GM19397 (cell line): ENCODE data around the gene PCLO.
"Not testable (repeated sequence)": the region's sequence is repeated elsewhere in the genome, so short reads cannot be mapped to it uniquely, and the experiment has no call there.

Experiments used
- ATAC-seq: cut with Tn5 transposase; IDR thresholded peaks from one replicate; pipeline ENCODE4 v1.9.1; 2021; ENCODE audit warnings: mild to moderate bottlenecking, moderate library complexity; ENCODE audit not compliant: unreplicated experiment

PCLO gene

DNA sequence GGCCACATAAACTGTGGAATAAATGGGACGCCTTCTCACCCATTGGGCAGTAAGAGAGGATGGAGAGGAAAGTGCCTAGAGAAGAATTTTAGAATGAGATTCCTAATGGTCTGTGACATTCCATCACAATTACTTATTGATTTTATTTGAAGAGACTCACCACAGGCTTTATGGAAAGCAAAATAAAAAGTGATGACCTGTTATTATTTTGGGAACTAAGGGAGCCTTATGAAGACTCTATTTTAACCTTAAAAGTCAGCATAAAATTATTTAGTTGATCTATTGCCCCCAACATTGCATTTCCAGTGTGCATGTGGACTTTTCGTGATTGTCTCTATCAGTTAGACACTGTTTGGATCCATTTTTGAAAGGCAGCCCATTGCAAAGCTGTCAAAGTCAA, 107.5 kb downstream of the PCLO start:
- ATAC-seq = no peak

DNA sequence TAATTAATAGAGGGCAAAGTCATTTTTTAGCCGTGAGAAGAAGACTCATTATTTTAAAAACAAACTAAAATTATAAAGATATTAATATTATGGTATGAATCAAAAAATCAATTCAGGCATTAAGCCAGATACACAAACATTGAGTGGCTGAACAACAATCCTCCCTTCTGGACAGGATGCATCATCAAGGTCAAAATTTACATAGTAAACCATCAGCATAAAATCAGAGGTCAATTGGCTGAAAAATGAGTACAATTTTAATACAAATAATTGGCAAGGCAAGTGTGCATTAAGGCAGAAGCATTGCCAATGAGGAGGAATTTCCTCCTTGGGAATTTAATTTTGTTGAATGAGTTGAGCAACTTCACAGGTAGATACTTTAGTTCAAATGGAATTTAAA, 108.2 kb downstream of the PCLO start:
- no peak for ATAC-seq

DNA sequence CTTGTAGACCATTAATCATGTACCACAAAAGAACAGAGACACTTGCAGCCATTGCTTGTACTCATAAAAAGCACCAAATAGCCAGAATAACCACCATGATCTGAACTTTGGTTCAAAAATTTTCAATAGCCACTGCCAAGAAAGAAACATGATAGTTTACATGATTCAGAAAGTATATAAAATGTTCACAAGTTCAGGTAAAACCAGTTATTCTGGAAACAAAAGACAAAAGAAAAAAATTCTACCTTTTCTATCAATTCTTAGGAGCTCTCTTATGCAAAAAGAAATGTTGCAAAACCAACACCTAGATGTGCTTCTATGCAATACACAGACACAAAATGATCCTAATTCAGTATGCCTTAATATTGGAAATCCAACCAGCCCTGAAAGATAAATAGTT, 108.7 kb downstream of the PCLO start:
- ATAC-seq = no peak

DNA sequence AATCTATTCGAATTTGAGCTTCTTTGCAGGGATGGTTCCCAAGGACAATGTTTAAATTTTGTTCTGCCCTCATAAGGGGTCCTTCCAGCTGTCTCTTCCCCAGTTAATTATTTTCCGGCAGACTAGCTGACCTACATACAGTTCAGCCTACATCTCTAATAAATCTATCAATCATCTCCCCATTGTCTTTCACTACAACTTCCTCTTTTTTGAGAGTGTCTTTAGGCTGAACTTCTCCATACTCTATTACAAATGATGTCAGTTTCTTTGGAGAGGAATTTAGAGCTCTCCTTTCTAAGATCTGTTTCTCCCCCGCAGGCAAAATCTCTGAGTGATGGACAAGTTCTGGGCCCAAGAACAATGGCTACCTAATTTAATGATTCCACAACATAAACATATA, 122.2 kb downstream of the PCLO start:
- no peak for ATAC-seq

DNA sequence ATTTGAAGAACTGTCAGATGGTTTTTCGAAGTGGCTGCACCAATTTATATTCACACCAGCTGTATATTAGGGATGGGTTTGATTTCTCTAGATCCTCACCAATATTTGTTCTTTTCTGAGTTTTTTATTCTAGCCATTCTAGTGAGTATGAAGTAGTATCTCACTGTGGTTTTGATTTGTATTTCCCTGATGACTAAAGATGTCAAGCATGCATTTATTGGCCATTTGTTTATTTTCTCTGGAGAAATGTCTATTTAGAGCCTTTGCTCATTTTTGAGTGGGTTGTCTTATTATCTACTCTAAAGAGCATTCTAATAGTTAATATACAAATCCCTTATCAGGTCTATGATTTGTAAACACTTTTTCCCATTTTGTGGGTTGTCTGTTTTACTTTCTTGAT, 123.9 kb downstream of the PCLO start:
- no peak for ATAC-seq

DNA sequence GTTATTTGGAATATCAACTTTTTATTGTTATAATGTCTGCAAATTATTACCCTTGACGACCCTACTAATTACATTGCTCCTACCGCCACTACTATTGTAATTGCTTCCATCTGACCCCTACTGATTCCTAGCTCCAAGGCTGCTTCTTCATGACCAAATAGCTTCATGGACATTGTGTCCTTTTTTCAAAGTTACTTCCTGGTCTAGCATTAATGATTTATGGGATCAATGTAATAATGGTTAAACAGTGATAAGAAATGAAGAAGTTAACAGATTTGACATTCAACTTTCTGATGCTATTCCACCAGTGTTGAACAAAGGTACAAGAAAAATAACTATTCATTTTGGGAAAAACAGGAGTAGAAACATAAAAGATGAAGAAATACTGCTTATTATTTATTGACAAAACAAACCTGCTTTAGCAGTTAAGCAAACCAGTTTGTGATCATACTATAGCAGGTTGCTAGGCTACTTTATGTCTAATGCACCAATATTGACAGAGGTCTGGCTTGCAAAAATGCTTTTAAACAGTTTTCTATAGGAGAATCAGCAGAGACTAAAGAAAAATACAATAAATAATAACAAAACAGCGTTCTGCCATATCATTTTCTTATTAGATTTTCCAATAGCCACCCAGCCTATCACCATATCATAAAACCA, 125.8 kb downstream of the PCLO start:
- no peak for ATAC-seq

DNA sequence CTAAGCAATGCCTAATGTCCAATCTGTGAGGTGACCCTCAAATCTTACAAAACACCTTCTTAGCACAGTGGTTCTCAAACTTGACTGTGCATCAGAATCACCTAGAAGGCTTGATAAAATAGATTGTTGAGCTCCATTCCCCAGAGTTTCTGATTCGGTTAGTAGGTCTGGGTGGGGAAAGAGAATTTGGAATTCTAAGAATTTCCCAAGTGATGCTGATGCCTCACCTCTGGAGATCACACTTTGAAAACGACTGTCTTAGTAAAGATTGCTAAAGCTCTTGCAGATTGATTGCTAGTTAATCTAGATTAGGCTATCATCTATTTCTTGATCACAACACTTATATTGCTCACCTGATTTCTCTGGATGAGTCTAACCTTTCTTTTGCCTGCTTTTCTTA, 126.6 kb downstream of the PCLO start:
- no peak for ATAC-seq

DNA sequence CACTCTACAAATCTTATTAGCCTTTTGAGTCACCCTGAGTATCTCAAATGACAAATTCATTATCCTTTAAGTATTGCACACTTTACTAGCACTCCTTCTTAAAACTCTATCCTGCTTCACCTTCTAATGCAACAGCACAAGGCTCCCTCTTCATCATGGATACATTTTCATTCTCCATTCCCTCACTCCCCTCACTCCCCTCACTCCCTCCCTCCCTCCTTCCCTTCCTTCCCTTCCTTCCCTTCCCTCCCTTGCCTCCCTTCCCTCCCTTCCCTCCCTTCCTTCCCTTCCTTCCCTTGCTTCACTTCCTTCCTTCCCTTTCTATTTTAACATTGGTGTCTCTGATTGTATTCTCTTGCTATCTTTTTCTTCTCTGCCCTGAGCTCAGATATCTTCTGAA, 130.5 kb downstream of the PCLO start:
- ATAC-seq = no peak

DNA sequence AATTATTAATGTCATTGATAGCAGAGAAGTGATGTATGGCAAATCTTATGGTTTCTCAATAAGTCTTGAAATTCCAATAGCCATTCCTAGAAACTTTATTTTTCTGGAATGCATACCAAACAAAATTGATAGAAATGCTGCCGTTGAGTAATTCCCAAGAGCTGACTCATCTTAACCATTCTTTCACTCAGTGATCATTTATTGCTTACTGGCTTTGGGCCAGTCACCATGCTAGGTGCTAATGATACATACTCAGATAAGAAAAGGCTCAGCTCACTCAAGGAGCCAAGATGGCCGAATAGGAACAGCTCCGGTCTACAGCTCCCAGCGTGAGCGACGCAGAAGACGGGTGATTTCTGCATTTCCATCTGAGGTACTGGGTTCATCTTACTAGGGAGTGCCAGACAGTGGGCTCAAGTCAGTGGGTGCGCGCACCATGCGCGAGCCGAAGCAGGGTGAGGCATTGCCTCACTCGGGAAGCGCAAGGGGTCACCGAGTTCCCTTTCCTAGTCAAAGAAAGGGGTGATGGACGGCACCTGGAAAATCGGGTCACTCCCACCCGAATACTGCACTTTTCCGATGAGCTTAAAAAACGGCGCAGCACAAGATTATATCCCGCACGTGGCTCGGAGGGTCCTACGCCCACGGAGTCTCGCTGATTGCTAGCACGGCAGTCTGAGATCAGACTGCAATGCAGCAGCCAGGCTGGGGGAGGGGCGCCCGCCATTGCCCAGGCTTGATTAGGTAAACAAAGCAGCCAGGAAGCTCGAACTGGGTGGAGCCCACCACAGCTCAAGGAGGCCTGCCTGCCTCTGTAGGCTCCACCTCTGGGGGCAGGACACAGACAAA, 138.6 kb downstream of the PCLO start:
- not testable (repeated sequence) for ATAC-seq

DNA sequence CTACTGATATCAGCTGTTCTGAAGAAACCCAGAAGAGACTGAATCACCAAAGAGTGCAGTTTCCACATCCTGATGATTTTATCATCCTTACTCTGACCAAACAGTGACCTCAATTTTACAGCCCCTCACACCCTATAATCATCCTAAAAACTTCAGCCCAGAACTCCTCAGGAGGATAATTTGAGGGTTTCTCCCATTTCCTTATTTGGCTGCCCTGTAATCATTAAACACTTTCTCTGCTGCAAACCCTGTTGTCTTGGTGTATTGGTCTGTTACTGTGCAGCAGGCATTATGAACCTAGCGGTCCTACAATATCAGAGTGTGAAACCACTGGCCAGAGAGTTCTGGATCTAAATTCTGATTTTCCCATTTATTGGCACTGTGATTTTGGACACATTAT, 141.7 kb downstream of the PCLO start:
- ATAC-seq = no peak

DNA sequence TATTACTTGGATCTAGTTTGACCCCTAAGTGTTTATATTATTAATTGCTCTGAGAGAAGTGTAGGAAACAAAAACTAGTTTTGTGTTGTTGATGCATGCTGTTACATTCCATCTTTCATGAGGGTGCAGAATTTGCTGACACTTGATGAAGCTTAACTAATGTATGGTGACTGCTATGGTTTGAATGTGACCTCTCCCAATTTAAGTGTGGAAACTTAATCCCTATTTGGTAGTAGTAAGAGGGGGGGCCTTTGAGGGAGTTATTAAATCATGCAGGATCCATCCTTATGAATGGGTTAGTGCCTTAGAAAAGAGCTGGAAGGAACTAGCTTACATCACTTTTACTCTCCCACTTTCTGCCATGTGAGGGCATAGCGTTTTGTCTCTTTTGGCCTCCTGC, 142.5 kb downstream of the PCLO start:
- ATAC-seq = no peak

DNA sequence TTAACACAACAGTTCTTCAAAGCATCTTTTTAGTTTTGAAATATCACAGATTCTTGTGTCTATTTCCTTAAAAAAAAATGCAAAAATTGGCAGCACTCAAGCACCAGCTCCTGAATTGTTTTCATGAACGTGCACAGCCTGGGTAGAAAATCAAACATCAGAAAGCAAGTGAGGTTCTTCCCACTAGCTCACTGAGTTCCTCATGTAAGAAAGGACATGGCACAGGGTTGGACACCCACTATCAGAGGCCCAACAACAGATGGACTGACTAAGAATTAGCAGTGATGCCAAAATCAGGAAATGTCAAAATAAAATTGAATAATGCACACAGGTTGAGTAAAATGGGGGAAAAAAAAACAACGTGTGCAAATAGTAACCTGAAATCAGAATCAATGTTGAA, 146.8 kb downstream of the PCLO start:
- no peak for ATAC-seq

DNA sequence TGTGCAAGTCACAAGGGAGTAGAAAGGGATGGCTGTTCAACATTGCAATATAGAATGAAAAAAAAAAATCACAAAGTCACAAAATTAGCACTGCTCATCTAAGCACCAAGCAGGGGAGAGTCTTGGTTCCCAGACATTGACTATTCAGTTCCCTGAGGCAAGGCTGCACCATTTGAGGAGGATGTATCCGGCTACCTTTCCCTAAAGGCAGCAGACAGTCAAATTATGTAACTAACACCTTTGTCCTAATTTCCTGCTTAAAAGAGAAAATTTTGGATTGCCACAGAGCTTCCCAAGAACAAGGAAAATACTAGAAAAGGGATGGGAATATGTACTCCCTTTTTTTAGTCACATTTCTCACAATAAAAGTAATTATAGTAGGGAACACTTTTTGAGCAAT, 148.1 kb downstream of the PCLO start:
- ATAC-seq = no peak

DNA sequence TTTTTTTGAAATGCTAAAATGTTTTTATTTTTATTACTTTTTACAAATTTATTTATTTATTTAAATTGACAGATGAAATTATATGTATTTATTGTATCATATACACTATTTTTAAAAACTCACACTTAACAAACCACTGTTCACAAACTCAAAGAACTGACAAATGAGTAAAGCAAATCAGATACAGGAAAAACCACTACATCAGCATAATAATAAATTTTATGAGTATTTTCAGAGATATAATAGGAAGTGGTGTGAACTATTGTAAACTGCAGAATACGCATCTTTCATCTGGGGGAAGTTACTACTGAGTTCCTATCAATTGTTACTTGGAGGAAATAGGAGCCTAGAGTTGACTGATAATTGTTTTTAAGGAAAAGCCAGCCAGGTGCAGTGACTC, 150.7 kb downstream of the PCLO start:
- no peak for ATAC-seq

DNA sequence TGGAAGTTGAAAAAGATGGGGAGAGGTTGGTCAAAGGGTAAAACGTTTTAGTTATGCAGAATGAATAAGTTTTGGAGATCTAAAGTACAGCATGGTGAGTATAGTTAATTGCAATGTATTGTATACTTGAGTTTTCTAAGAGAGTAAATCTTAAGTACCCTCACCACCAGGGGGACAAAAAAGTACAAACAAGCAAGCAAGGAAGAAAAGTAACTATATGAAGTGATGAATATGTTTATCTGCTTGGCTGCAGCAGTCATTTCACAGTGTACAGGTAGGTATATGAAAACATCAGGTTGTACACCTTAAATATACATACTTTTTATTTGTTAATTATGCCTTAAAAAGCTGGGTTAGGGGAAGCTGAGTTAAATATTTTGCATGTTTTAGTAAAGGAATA, 157.3 kb downstream of the PCLO start:
- no peak for ATAC-seq

DNA sequence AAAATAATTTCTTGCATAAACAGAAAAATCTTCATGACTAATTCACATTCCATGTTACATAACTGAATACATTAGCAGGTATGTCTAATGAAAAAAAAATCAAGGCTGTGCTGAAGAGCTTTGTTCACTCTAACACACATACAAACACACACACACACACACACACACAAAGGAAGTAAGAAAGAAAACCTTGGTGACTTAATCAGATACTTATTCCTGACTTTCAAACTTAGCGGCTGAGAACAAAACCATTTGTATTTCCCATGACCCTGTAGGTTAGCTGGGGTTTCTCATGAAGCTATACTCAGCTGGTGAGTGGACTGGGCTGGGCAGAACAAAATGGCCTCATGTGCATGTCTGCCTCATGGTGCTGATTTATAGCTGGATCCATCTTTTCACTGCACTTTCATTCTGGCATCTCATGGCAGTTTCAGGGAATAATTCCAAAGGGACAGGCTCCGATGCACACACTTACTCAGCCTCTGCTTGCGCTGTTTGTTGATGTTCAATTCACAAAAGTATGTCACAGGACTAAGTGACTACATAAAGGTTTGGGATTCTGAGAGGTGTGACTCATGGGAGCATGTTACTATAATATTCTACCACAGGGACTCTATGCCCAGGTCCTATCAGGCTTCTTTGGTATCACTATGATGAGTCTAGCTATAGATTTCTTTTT, 161.2 kb downstream of the PCLO start:
- ATAC-seq = no peak

DNA sequence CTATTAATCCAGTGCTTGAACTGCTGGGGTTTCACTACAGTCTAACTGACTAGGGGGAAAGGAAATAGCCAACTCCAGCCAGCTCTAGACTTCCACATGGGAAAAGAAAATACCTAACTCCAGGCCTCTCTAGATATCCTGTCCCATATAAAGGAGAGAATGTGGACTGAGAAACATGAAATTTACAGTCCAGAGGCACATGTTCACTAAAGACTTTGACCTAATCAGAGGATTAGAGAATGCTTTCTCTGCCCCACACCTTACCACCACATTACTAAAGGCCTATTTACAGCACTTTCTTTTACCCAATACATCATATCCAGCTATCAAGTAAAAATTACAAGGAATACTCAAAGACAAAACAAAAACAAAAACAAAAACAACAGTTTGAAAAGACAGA, 164.2 kb downstream of the PCLO start:
- ATAC-seq = no peak

DNA sequence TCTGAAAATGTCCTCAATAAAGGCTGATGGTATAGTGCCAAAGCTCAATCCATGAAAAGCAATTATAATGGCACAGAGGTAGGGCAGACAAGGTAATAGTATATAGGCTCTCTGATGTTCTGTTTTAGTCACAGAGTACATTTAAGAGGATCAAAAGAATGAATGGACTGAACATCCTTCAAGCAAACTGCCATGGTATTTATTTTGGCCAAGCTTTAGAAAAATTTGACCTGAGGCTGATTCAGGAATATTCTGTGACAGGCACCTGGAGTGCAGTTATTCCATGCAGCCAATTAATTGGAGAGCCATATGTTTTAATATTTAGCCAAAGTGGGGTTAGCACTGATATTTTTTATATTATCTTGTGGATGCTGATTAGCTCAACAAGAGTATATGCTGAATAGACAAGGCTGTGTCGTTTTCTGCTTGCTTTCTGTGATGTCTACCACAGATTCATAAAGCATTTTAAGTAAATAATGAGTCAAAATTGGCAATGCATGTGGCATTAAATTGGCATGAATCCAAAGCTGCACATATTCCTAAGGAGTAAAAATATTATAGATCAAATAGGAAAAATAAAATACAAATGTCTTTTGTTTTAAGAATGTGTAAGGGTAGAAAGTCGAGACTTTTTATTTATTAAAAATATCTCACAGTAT, 177.4 kb downstream of the PCLO start:
- no peak for ATAC-seq

DNA sequence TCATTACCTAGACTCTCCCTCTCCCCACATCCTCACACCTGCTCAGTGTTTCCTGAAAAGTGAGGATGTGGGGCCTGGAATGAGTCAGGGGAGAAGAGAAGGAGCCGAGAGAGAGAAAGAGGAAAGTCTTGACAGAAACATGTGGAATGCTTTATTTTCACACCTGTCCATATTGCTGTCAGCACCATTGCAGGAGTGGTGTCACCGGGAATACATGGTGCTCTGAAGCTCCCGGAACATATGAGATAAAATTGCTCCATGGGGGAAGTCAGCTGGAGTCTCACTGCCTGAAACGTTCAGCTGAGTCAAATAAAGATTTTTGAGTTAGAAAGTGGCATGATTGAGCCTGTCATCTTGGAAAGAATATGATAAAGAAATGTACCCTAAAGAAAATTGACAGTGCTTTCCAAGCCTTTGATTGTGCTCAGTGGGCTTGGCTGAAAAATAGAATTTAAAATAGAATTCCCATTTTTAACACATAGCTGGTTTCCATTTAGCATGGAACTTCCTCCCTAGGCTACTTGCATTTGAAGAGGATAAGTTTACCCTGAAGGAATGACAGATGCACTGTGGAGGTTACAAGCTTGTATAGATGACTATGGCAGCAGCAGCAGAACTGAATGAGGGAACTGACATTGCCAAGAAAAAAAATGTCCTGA, 182.4 kb downstream of the PCLO start:
- ATAC-seq = no peak

DNA sequence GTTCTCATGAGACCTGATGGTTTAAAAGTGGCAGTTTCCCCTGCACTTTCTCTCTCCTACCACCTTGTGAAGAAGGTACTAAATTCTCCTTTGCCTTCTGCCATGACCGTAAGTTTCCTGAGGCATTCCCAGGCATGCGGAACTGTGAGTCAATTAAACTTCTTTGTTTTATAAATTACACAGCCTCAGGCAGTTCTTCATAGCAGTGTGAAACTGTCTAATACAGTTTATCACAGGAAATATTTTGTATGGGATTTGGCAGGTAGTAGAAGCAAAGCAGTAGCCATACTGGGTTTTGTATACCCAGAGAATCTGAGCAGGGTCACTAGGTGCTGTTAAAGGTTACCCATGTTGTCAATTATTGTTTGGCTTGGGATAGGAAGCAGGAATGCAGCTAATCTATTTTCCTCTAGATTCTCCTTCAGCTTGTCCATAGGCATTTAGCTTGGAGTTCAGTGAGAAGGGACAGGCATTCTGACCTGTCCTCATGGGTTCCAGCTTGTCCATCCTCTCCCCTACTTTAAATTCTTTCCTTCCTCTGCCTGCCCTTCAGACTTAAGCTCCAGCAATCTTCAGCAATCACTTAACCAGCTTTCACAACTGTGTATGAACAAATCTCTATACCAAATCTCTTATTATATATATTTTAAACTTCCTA, 186.7 kb downstream of the PCLO start:
- no peak for ATAC-seq

DNA sequence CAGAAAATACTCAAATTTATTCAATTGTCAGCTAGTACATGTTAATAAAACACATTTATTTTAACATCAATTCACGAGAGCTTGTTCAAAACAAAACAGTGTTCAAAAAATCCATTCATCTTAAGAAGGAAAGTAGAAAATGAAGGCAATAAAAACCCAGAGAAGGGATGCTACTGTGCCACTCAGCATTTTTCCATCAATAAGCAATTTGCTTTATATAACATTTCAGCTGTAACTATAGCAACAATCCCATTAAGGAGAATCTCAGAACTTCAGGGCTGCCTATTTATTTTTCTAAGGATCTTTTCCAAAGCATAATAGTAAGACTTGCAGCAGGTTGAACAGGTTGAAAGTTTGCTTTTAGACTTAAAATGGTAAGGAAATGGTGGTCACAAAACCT, 190.5 kb downstream of the PCLO start:
- no peak for ATAC-seq
